D341Med (cell line): Measurements from ENCODE around the gene SLC4A8.

Source experiments
- DNase-seq: peaks from one replicate; pipeline ENCODE4 v3.0.0; 2012; ENCODE audit warnings: low spot score

Gene SLC4A8

GRCh38 chr12:51395283-51396230 lies 29.1 kb upstream of the SLC4A8 start:
- DNase-seq = no peak

GRCh38 chr12:51397670-51398069 lies 27.0 kb upstream of the SLC4A8 start:
- no peak for DNase-seq

- no peak for DNase-seq
These were observed 24.7 kb upstream of the SLC4A8 start for GRCh38 chr12:51399891-51400290.

- no peak for DNase-seq
These were observed 23.6 kb upstream of the SLC4A8 start for GRCh38 chr12:51401020-51401419.

- DNase-seq = no peak
These were observed 23.1 kb upstream of the SLC4A8 start for GRCh38 chr12:51401486-51401885.

- DNase-seq = no peak
These were observed 22.7 kb upstream of the SLC4A8 start for GRCh38 chr12:51401900-51402299.

DNA sequence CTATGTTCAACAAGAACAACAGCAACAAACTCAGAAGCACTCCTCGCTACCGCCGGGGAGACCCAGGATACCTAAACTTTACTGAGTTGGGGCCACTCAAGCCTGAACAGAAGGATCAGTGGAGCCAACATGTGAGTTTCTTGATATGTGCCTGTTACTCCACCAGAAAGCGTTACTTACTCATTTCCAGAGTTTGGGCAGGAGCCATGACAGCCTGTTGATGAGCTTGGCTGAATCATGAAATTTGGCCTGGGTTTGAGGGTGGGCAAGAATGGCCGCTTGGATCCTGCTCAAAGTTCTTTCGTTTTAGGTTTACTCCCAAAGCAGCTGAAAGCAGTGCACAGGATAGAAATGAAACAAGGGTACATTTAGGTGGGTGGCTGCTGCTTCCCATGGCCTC lies 21.5 kb upstream of the SLC4A8 start:
- DNase-seq = no peak

- DNase-seq = no peak
These were observed 20.9 kb upstream of the SLC4A8 start for GRCh38 chr12:51403681-51404136.

DNA sequence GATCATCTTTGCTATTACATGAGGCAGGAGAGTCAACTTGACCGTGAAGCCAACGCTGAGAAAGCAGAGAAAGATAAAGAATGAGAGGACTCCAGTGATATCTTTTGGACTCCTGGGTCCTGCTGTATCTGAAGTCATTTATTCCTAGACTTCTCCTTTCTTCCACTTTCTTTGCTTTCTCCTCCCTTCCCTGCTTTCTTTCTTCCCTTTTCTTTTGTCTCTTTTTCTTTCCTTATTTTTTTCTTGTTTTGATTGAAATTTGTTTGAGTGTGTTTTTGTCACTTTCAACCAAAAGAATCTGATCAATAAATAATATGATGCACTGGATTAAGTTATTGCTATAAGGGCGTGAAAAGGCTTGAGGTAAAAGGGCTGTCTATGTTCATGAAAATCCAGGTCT lies 20.0 kb upstream of the SLC4A8 start:
- no peak for DNase-seq

DNA sequence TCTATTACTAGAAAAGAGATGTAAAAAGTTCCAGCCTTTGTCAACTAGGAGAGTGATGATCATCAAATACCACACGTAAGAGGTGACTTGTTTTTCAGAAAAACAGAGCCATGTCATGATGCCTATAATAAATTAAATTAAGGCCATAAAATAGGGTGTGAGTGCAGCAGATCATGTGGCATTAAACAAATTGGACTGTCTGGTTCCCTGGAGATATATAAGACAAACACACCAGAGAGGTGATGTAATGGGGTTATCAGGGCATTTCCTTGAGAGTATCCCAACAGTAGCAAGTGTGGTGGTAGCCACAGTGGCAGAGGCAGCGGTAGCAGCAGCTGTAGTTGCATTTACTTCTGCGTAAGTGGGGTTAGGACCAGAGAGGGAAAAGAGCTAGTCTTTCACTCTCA lies 18.8 kb upstream of the SLC4A8 start:
- DNase-seq = no peak

GRCh38 chr12:51406290-51406689 lies 18.3 kb upstream of the SLC4A8 start:
- DNase-seq = no peak

DNA sequence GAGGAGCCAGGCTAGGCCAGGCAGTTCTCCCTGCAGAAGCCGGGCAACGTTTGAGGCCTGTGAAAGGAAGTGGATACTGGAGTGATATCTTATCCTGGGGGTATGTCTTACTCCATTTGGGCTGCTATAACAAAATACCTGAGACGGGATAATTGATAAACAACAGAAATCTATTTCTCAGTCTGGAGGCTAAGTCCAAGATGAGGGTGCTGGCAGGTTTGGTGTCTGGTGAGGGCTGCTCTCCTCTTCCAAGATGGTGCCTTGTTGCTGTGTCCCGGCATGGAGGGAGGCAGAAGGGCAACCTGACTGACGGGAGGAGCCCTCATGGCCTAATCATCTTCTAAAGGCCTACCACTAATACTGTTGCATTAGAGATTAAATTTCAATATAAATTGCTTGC lies 17.8 kb upstream of the SLC4A8 start:
- DNase-seq = no peak

GRCh38 chr12:51407604-51408003 lies 17.0 kb upstream of the SLC4A8 start:
- DNase-seq = no peak

DNA sequence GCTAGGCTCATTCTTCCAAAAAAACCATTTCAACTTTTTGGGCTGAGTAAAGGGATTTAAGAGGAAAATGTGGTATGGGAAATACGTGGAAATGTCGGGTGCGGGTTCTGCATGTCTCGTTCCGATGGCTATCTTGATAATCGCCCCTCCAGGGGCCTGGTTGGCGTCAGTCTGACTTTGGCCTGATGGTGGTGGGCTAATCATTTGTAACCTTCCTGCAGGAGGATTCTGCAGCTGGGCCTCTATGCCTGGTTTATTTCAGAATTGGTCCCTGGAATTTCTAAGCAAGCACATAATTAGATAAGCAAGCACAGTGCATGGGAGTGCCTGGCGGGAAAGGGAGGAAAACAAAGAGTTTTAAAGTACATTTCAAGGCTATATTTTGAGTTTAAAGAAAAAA lies 14.8 kb upstream of the SLC4A8 start:
- no peak for DNase-seq

- DNase-seq = no peak
These were observed 11.5 kb upstream of the SLC4A8 start for GRCh38 chr12:51413149-51413548.

- DNase-seq = no peak
These were observed 10.8 kb upstream of the SLC4A8 start for GRCh38 chr12:51413791-51414190.

DNA sequence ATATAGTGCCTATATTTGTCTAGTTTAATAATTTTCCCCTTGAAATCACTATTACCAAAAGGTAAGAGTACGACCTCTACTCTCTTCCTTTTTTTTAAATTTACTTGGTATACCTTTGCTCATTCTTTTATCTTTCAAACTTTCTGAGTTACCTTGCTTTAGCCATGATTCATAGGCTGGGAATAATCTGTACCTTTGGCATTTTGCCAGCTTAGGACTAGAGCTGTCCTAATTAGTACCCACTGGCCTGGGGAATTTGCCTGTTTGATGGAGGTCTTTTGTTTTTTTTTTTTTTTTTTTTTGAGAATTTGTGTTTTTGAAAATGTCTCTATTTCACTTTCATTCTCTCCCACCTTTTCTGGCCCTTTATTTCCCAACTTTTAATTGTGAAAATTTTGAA lies 8.7 kb upstream of the SLC4A8 start:
- no peak for DNase-seq

DNA sequence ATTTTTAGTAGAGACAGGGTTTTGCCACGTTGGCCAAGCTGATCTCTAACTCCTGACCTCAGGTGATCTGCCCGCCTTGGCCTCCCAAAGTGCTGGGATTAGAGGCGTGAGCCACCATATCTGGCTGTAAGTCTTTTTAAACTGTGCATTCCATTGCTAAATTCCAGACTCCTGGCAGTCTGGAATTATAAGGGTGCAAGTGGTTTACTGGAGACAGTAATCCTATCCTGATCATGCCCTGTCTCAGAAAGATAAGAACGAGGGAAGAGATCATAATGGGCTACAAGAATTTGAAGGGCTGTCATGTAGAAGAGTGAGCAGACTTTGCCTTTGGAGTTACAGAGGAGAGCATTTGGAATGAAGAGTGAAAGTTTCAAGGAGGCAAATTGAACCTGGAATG lies 6.8 kb upstream of the SLC4A8 start:
- no peak for DNase-seq

GRCh38 chr12:51419425-51420193 lies 5.0 kb upstream of the SLC4A8 start:
- no peak for DNase-seq

DNA sequence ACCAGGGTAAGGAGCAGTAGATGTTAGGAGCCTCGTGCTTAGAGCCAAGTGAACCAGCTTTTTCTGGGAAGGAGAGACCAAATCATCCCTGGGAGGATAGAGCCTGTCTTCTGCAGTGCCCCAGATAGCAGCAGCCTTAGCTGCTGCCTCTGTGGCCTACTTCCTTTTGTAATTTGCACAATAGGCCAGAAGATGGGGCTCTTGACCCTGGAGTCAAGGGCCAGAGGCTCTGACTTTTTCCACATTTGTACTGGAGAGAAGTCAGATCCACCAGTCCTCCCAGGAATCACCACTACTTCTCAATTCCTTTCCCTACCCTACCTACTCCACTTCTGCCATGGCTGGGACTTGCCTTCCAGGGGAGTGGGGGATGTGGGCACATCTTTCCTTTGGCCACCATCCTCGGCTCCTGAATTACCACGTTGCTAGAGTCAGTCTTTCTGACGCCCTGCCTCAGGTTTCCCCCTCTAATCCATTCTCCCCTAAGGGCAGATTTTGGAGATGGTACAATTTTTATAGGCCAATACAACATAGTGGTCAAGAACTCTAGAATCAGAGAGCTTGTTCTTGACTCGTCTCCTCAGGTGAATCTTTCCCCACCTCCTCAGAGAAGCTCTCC lies 3.3 kb upstream of the SLC4A8 start:
- DNase-seq = peak; percentile 77

DNA sequence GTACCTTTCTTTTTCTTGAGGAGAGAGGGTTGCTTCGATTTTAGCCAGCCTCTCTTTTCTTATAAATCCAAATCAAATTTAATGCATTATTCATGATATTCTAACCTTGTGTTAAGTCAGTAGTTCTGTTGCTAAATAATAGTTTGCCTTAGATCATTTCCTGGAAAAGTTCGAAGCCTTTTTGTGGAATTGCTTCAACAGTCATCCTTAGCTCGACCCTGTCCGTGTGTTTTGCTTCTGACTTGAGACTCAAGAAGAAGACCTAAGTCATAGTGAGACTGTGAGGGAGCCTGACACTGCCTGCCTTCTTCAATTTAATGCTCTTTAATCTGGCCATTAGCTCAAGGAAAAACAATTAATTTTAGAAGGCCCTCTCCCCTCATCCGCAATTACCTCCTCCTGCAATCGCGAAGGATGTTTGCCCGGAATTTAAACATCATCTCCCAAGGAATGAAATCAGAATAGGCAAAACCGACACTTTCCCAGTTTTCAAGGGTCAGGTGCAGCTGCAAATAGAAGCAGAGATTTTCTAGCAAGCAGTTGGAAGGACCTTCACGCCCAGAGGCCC lies 453 bp upstream of the SLC4A8 start:
- DNase-seq = no peak

- peak; percentile 57 for DNase-seq
These were observed 3.6 kb downstream of the SLC4A8 start for GRCh38 chr12:51428256-51428655.
